Endothelial cell of umbilical vein (primary cell): ENCODE results near the gene C12orf60.

Experiments used
- POLR2AphosphoS5 ChIP-seq: IDR thresholded peaks from 2 replicates; pipeline ENCODE4 v1.6.1; 2012; ENCODE audit warnings: low read depth, mild to moderate bottlenecking, control low read depth, low read length, moderate library complexity; ENCODE audit not compliant: insufficient read depth
- TF ChIP-seq, protein P1 (sequence below), 2 donors: IDR thresholded peaks; 1 replicate in 1 of 2; 2 replicates in 1 of 2; pipeline ENCODE4 v1.5.1; 2011; ENCODE audit warnings: low read length in 2 of 2, mild to moderate bottlenecking in 2 of 2, moderate library complexity in 2 of 2, control low read depth in 1 of 2, inconsistent platforms in 1 of 2, low read depth in 1 of 2; ENCODE audit not compliant: insufficient read depth in 1 of 2; ENCODE audit errors: extremely low read depth in 1 of 2

DNA sequence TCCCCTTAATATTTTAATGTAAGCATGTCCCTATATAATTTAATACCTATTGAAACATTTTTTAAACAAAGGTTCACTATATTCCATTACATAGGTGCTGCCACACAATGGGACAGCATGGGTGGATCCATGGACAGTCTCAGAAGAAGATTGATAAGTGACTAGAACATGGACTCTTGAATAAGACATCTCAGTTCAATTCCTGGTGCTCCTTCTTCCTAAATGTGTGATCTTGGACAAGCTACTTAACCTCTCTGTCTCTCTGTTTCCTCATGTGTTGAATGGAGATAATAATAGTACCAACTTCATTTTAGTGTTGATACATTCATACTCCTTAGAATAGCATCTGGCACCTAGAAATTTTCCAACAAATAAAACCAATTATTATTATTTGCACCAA is 40.9 kb downstream of the C12orf60 start:
- TF ChIP-seq, protein P1, sequence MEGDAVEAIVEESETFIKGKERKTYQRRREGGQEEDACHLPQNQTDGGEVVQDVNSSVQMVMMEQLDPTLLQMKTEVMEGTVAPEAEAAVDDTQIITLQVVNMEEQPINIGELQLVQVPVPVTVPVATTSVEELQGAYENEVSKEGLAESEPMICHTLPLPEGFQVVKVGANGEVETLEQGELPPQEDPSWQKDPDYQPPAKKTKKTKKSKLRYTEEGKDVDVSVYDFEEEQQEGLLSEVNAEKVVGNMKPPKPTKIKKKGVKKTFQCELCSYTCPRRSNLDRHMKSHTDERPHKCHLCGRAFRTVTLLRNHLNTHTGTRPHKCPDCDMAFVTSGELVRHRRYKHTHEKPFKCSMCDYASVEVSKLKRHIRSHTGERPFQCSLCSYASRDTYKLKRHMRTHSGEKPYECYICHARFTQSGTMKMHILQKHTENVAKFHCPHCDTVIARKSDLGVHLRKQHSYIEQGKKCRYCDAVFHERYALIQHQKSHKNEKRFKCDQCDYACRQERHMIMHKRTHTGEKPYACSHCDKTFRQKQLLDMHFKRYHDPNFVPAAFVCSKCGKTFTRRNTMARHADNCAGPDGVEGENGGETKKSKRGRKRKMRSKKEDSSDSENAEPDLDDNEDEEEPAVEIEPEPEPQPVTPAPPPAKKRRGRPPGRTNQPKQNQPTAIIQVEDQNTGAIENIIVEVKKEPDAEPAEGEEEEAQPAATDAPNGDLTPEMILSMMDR (IDR thresholded peaks at IDR 0.05; ENCODE audit: extremely low read depth in 1 of 2, insufficient read depth in 1 of 2, low read depth in 1 of 2, low read length in 2 of 2) = no peak
- no peak for TF ChIP-seq POLR2AphosphoS5
